ENCODE data around the gene SIGLEC11. TPM values are rescaled to one million over a fixed set of nuclear protein-coding genes. Genes with fewer than 3 reads are reported as not detected.

Gene SIGLEC11
- total and polyA plus RNA-seq, 2 donors (not counting 3 experiments of a cell fraction or from before 2014, with no cell fraction given): not detected

DNA sequence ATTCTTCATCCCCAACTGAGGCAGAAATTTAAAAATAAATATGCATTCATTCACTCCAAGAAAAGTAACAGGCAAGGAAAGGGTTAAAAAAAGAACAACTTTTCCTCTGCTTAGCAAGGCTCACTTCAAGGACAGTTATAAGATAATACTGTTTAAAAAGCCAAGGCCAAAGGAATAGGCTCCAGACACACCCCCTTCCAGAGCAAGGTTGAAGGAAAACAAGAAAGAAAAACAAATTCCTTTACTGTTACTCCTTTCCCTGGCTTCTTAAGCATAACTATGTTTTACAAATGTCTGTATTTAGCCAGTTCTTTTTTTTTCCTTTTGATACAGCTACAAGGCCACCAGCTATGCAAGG, 8.5 kb downstream of the SIGLEC11 start:
- POLR2A ChIA-PET: no interaction called here
- intact Hi-C loops (cut with micrococcal nuclease): no loop called here

More for the DNA sequence above, 8.5 kb downstream of the SIGLEC11 start:
- Histone ChIP-seq H3K27me3 (ENCODE audit: control insufficient read depth in 2 of 2, insufficient read depth in 2 of 2, low read length in 2 of 2) (peaks cover 9 to 16% of the 10 kb centered on the region in 2 experiments), H3K9ac (replicated peaks; ENCODE audit: extremely low read depth, insufficient read depth, low read length) (no peak overlapping the region), H3K9me1 (replicated peaks; ENCODE audit: control insufficient read depth, extremely low read depth, insufficient read depth, low read length) (no peaks in the 10 kb centered on the region), H2AFZ (ENCODE audit: low read depth, low read length) (no peak overlapping the region), H3K27ac (ENCODE audit: insufficient read depth, low read depth, low read length) (no peak overlapping the region), H3K9me3 (replicated peaks; ENCODE audit: control insufficient read depth, insufficient read depth, low read length) (no peaks in the 10 kb centered on the region), H3K4me2 (ENCODE audit: insufficient read depth, low read length) (no peak overlapping the region), H3K79me2 (ENCODE audit: control insufficient read depth, insufficient read depth, low read length) (no peaks in the 10 kb centered on the region), H3K4me1 (ENCODE audit: control insufficient read depth, extremely low read depth, insufficient read depth, low read length) (peaks cover 5% of the 10 kb centered on the region), H4K20me1 (replicated peaks; ENCODE audit: control insufficient read depth, extremely low read depth, insufficient read depth, low read length) (no peaks in the 10 kb centered on the region), H3K36me3 (ENCODE audit: control insufficient read depth in 2 of 2, extremely low read depth in 1 of 2, insufficient read depth in 2 of 2, low read length in 2 of 2) (no peaks in the 10 kb centered on the region), H3K4me3 (replicated peaks in 1 of 3; ENCODE audit: insufficient read depth in 1 of 3, low read depth in 1 of 3, low read length in 3 of 3) (no peak overlapping the region)
- FAIRE-seq (no peak), DNase-seq (ENCODE audit: low read depth, low spot score) (no peak)
- CTCF ChIA-PET: interaction anchor here (2.5 kb wide), 1 partner anchor 10 kb away, joined by 12 read pairs; no protein-coding TSS in a partner anchor
- no TSS peak for BruUV-seq (replicated peaks)
- dilution Hi-C loops (cut with MboI; ENCODE audit: extremely low pct_ligation_motif_present, low sequenced_read_pairs): no loop called here
- TF ChIP-seq, protein P1, sequence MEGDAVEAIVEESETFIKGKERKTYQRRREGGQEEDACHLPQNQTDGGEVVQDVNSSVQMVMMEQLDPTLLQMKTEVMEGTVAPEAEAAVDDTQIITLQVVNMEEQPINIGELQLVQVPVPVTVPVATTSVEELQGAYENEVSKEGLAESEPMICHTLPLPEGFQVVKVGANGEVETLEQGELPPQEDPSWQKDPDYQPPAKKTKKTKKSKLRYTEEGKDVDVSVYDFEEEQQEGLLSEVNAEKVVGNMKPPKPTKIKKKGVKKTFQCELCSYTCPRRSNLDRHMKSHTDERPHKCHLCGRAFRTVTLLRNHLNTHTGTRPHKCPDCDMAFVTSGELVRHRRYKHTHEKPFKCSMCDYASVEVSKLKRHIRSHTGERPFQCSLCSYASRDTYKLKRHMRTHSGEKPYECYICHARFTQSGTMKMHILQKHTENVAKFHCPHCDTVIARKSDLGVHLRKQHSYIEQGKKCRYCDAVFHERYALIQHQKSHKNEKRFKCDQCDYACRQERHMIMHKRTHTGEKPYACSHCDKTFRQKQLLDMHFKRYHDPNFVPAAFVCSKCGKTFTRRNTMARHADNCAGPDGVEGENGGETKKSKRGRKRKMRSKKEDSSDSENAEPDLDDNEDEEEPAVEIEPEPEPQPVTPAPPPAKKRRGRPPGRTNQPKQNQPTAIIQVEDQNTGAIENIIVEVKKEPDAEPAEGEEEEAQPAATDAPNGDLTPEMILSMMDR (IDR thresholded peaks at IDR 0.05; ENCODE audit: extremely low read depth in 1 of 2, insufficient read depth in 1 of 2, low read depth in 1 of 2, low read length in 2 of 2): no peak
- TF ChIP-seq FOS (IDR thresholded peaks at IDR 0.05; ENCODE audit: borderline replicate concordance, insufficient read depth, low read length) (no peak), JUN (IDR thresholded peaks at IDR 0.05; ENCODE audit: borderline replicate concordance, insufficient read depth, insufficient read length, low read depth) (no peak), MYC (IDR thresholded peaks at IDR 0.05; ENCODE audit: low read depth, low read length) (no peak), GATA2 (IDR thresholded peaks at IDR 0.05; ENCODE audit: insufficient read depth, insufficient read length, low read depth, low read length) (no peak), POLR2A (IDR thresholded peaks at IDR 0.05; ENCODE audit: low read depth, low read length) (no peak), EZH2 (IDR thresholded peaks at IDR 0.05; ENCODE audit: borderline replicate concordance, low read depth, low read length, severe bottlenecking) (no peak), POLR2AphosphoS5 (IDR thresholded peaks at IDR 0.05; ENCODE audit: insufficient read depth, low read depth, low read length) (no peak)
- TF ChIP-seq, protein P2, sequence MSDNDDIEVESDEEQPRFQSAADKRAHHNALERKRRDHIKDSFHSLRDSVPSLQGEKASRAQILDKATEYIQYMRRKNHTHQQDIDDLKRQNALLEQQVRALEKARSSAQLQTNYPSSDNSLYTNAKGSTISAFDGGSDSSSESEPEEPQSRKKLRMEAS (IDR thresholded peaks at IDR 0.05; ENCODE audit: insufficient read depth, insufficient read length): no peak

Data from endothelial cell of umbilical vein (primary cell).